GM18505 (cell line): ENCODE data around the gene CACNA1C.

Experiments used
- ATAC-seq: cut with Tn5 transposase; IDR thresholded peaks from one replicate; pipeline ENCODE4 v1.9.1; 2021; ENCODE audit not compliant: unreplicated experiment
- POLR2A ChIP-seq: IDR thresholded peaks from 4 replicates; pipeline ENCODE4 v1.6.1; 2011; ENCODE audit warnings: borderline replicate concordance; ENCODE audit not compliant: insufficient read depth, insufficient read length; ENCODE audit errors: extremely low read depth

Gene CACNA1C

DNA sequence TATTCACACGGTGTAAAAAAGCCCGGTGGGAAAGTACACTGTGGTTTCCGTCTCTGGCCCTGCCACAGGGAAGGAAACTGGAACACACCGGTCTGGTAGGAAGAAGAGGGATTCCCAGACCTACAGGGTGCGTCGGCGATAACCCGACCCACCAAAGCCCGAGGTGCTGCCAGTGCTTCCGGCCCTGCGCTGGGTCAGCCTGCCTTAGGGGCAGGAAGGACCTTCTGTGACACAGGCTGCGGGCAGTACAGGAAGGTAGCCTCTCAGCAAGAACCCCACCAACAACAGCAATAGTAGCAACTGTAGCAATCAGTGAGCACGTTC, 572.5 kb downstream of the CACNA1C start:
- ATAC-seq: no peak
- no peak for TF ChIP-seq POLR2A

DNA sequence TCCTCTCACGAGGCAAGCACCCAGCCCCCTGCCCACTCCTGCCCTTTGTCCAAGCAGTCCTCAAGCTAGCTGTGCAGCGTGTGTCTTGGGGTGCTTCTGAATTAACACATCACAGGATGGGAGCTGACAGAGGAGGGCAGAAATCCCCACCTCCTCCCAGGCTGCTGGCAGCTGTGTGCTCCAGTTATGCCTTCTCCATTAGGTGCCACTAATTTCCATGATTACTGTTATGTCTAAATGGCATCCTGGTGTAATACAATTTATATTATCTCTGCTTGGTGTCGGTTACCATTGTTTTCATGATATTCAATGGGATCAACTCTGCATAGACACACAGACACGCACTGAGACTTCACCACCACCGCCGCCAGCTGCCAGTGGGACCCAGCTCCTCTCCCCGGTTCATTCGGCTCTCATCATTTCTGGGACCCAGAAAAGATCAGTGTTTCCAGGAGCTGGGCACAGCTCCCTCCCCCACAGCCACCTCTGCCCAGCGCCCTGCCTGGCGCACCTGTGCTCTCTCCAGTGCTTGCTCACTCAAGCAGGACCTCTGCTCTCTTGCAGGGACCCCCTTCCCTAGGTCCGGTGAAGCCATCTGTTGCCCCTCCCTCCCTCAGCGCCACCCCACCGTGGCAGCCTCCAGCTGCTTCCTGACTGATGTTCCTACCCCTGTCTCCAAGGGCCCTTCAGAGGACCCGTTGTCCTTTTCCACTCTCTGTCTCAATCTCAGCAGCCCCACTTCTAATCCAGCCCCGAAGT, 574.5 kb downstream of the CACNA1C start:
- ATAC-seq: no peak
- TF ChIP-seq POLR2A: no peak

DNA sequence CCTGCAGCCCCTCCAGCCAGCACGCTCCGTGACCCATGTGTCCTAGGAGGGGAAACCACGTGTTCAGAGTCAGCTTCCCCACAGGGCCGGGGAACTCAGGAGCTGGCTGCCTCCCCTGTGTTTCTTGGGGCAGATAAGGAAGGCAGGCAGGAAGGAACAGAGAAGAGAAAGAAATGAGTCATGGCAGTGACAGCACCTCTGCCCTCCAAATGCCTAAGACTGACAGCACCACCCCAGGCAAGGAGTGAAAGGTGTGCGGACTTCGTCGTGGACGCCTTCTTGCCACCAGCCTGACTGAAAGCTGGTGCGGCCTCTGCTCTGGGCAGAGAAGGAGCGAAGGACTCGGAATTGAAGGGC, 575.0 kb downstream of the CACNA1C start:
- no peak for ATAC-seq
- no peak for TF ChIP-seq POLR2A

DNA sequence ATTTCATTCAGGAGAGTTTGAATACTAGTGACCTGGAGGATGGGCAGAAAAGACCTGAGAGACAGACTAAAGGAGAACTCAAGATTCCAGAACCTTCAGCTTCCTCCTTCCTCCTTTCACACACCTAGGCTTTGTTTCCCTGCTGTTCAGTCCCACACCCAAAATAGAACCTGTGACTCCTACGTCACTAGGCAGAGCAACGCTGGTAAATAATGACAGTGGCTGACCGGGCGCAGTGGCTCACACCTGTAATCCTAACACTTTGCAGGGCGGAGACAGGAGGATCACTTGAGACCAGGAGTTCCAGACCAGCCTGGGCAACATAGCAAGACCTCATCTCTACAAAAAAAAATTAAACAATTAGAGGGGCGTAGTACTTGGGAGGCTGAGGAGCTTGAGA, 575.6 kb downstream of the CACNA1C start:
- ATAC-seq: no peak
- no peak for TF ChIP-seq POLR2A

DNA sequence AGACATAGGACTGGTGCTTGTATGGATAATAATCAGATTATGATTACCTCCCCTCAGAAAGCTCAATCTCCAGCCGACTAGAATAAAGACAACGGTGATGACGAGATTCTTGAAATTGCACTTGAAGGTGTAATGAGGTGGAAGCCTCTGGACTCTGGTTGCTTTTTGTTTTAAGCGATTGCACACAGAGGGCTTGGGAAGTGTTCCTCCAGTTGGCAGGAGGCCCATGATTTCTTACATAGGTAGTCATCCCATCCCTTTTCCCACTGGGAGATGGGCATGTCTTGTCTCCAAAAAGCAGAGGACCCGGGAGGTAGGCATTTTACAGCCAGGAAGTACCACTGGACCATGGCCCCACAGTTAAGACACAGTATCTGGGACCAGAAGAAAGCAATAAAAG, 576.3 kb downstream of the CACNA1C start:
- TF ChIP-seq POLR2A: no peak
- no peak for ATAC-seq

DNA sequence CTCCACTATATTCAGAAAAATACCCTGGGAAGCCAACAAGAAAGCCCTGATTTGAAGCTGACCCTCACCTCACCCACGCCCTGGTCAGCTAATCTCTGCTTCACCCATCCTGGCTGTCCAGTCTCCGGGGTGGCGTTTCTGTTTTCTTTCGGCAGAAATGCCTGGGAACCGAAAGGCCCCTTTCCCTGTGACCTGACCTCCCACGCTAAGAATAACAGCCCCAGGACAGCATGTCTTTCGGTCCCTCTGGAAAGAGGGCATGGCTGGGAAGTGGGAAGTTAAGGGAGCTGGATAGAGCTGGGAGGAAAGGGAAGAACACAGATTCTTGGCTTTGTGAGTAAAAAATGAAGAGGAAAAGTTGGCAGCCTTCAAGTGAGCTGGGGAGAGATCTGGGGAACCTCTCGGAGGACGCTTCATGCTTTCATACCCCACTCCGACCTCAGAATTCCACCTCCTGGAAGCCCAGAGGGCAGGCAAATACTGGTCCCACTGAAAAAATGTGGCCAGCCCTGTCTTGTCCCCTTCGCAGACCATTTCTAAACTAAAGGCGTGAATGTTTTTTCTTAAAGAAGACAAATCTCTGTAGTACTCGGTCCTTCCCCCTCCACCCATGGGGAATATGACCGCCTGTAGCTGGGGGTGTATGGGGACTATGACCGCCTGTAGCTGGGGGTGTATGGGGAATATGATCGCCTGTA, 579.0 kb downstream of the CACNA1C start:
- no peak for ATAC-seq
- no peak for TF ChIP-seq POLR2A

DNA sequence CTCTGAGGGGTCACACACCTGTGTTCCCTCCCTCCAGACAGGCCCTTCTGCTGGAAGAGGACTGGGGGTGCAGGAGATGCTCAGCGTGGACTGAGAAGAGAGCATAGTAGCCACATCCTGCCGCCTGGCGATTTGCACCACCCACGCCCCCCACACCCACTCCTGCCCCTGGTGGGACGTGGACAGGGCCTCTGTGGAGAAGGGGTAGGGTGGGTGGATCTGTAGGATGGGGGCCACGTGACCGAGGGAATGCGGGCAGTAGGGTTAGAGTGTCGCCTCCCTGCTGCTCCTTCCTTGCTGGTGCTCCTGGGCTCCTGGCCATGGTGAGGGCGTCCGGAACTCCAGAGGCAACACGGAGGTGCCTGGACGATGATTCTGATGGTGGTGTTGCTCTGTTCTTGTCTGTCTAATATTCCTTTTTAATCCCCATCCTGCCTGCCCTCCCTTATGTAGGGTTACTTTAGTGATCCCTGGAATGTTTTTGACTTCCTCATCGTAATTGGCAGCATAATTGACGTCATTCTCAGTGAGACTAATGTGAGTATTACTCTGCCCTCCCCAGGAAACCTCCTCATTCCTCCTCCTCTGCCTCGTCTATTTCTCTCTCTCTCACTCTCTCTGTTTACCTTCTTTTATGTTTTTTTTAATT, 580.5 kb downstream of the CACNA1C start:
- ATAC-seq: no peak
- TF ChIP-seq POLR2A: no peak

DNA sequence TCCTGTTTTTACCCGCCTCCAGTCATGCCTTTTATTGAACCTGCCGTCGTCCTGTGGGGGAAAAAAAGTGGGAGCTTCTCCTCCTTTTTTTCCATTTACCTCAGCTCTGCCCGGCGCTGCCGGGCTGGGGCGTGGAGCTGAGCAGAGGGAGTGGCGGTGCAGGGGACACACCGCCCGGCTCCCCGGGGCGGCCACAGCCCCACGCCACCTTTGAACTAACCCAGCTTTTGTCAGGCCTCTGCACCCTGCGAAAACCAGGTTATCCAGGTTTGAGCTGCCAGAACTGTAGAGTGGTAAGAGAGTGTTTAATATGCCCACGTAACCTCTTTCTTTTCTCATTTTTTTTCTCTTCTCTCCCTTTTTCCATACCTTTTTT, 581.0 kb downstream of the CACNA1C start:
- no peak for ATAC-seq
- no peak for TF ChIP-seq POLR2A

DNA sequence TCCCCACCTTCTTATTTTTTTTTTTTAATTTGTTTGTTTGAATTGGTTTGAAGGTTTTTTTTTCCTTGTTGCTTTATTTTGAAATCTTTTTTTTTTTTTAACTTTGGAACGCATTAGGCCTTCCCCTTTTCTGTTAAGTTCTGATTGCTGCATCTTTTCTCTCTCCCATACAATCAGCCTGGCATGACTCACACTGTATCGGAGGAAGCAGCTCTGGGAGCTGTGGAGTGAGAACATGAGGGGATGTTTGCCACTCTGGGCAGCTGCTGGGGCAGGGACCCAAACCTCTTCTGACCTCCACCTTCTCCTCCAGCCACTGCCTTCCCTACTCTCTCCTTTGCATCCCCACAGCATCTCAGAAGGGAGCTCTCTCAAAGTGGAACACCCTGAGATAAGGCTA, 581.7 kb downstream of the CACNA1C start:
- no peak for ATAC-seq

DNA sequence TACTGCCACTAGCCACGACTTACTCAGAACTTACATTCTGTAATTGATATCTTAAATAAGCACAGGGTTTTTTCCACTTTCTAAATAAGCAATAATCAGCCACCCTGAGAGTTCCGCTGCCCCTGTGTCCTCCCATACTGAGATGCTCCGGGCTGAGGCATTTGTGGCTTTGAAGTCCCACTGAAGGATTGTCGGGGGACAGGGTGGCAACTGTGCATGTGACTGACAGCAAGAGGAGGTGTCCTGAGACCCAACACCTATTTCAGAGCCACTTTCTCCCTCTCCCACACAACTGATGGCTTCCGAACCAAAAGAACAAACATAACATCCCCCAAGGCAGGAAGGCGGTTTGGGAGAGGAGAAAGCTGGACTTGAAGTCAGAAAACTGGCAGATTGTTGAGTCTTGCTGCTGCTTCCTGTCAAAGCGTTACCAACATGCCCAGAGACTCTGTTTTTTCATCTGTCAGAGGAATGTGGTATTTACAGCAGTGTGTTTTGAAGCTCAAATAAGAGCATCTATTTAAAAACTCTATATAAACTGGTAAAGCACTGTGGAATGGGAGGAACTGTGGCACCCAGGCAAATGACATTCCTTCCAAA, 584.1 kb downstream of the CACNA1C start:
- TF ChIP-seq POLR2A: no peak
- no peak for ATAC-seq

More for the DNA sequence above, 581.7 kb downstream of the CACNA1C start:
- TF ChIP-seq POLR2A: no peak

DNA sequence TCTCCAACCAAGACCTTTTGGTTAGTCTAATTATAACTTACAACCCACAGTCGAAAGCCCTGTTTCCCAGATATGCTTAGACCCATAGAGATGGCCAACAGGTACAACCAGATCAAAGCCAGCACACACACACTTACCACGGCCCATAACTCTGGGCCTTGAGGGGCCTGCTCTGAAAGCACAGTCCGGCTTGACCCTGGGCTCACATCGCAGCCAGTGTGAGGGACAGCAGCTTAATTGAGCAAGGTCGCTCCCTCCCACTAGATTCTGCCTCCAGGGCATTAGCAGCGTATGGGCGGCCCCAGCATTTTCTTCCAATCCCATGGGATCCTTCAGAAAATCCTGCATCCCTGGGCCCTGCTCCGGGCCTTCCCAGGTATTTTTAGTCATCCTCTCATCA, 584.6 kb downstream of the CACNA1C start:
- no peak for TF ChIP-seq POLR2A
- ATAC-seq: no peak

DNA sequence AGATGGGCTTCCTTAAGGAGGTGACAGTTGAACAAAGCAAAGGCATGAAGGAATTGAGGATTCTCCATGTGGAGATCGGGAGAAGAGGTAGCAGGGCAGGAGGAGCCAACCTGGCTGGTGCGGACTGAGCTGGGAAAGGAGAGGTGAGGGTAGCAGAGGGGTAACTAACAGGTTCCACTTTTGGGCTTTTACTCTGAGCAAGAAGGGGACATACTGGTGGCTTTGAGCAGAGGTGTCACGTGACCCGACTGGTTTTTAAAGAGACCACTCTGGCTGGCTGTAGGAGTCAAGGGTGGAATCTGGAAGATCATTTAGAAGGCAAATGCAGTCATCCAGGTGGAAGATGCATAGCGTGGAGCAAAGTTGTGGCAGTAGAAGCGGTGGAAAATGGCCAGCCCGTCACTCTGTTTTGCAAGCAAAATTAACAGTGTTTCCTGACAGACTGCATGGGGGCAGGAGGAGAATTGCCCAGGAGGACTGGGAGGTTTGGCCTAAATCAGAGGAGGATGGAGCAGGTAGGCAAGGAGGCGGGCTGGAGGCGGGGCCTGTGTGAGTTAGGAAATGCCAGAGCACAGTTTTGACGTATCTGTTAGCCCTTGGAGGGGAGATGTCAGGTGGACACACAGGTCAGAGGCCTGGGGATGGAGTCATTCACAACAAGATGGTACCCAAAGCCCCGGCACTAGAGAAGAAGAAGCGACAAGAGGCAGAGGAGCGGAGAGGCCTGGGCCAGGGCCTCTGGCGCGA, 585.7 kb downstream of the CACNA1C start:
- ATAC-seq: no peak
- no peak for TF ChIP-seq POLR2A

DNA sequence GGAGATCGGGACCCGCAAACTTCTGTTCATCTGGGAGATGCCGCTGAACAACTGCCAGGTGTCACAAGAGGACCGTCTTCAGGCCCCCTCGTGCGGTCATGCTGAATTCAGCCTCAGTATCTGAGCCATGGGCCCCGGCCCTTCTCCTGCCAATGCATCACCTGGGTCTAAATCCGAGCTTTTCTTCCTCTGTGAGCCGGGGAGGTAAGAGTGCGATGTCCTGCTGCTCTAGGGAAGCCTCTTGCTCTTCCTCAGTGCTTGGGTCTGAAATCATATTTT, 586.2 kb downstream of the CACNA1C start:
- no peak for TF ChIP-seq POLR2A
- ATAC-seq: no peak
